AG09309 (cell line): ENCODE data around the gene ARHGAP18.
A peak's percentile ranks its signal among the peaks of the same experiment; 100 is the strongest.

ENCODE experiments used
- DNase-seq: peaks from one replicate; pipeline ENCODE4 v3.0.0-alpha.2; 2010; ENCODE audit warnings: low read depth
- H3K4me3 ChIP-seq: 2 replicates; pipeline ENCODE4 v1.5.1; 2011; ENCODE audit warnings: mild to moderate bottlenecking, low read depth, low read length, moderate library complexity; ENCODE audit not compliant: control insufficient read depth
- TF ChIP-seq, protein P1 (sequence below): IDR thresholded peaks from 2 replicates; pipeline ENCODE4 v1.5.1; 2011; ENCODE audit warnings: mild to moderate bottlenecking, low read depth, low read length, inconsistent platforms; ENCODE audit not compliant: insufficient read depth, control insufficient read depth; ENCODE audit errors: missing control alignments

ARHGAP18 gene

DNA sequence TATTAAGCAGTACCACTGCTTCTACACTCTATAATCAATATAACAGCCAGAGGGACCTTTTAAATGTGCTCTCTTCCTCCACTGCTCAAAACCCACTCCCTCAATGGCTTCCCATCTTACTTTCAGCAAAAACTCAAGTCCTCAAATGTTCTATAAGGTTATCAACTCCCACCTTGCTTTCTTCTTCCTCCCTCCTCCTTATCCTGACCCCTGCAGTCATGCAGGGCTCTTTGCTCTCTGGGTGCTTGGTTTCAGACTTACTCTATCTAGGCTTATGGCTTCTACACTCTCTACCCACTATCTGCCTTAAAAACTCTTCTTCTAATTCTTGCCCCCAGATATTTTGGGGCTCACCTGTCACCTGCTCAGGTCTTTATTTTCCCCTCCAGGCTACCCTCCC, 5.3 kb downstream of the ARHGAP18 start:
- DNase-seq = no peak
- no peak overlapping the region for H3K4me3 ChIP-seq
- TF ChIP-seq, protein P1, sequence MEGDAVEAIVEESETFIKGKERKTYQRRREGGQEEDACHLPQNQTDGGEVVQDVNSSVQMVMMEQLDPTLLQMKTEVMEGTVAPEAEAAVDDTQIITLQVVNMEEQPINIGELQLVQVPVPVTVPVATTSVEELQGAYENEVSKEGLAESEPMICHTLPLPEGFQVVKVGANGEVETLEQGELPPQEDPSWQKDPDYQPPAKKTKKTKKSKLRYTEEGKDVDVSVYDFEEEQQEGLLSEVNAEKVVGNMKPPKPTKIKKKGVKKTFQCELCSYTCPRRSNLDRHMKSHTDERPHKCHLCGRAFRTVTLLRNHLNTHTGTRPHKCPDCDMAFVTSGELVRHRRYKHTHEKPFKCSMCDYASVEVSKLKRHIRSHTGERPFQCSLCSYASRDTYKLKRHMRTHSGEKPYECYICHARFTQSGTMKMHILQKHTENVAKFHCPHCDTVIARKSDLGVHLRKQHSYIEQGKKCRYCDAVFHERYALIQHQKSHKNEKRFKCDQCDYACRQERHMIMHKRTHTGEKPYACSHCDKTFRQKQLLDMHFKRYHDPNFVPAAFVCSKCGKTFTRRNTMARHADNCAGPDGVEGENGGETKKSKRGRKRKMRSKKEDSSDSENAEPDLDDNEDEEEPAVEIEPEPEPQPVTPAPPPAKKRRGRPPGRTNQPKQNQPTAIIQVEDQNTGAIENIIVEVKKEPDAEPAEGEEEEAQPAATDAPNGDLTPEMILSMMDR = no peak

DNA sequence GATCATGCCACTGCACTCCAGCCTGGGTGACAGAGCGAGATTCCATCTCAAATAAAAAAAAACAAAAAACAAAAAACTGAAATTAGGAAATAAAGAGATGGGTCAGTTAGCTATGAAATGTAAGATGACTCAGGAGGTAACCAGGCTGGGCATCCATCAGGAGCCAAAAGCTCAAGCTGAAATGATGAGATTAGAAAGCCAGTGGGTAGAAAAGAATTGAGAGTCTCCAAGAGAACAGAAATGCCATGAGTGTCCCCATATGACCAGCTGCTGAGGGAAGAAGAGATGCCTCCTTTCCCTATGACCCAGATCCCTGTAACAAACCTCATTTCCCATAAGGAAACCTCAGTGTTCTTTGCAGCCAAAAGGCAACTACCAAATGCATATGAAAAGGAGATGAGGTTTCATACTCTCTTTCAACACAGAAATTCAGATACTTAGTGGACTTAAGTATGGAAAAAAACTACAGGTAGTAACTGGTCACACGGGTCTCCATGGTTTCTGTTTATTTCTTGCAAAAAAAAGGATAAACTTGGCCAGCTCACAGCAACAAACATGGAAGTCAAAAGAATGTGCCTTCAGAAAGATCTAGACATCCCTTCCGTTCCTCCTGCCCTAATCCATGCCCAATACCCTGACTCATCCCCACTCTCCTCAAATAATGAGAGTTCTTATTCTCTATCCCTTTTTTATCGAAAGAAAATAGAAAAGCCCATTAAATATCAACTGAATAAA, 8.1 kb downstream of the ARHGAP18 start:
- peak; percentile 44 for DNase-seq
- no peak overlapping the region for H3K4me3 ChIP-seq
- TF ChIP-seq, protein P1 = no peak

DNA sequence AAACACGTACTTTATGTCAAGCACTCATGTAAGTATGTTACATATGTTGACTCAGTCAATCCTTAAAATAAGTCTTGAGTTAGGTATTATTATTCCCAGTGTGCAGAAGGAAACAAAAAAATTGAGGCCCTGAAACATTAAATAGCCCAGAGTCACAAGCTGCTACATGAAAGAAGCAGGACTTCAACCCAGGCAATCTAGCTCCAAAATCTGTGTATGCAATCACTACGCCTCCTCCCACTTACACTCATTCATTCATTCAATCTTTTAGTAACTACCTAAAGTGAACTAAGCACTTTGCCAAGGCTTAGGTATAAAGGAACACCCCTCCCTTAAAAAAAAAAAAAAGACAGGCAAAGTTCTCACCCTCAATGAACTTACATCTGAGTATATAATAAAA, 9.3 kb downstream of the ARHGAP18 start:
- TF ChIP-seq, protein P1 = no peak
- DNase-seq = no peak
- H3K4me3 ChIP-seq = no peak overlapping the region

DNA sequence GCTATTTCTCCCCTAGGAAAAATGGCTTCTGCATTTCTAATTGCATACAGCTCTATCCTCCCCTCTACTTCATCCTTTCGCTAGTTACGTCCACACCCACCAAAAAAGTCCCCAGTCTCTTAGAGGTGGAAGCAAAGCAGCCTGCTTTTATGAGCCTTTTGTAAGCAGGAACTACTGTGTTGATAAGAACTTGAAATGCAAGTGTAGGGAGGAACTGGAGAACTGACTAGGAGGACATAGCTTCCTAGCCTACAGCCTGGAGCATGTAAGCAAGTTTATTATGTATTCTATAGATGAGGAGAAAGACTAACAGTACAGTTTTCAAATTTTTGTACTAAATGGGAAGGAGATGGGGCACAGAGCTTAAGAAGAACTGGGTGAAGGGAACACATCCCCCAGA, 10.3 kb downstream of the ARHGAP18 start:
- TF ChIP-seq, protein P1 = no peak
- DNase-seq = no peak

DNA sequence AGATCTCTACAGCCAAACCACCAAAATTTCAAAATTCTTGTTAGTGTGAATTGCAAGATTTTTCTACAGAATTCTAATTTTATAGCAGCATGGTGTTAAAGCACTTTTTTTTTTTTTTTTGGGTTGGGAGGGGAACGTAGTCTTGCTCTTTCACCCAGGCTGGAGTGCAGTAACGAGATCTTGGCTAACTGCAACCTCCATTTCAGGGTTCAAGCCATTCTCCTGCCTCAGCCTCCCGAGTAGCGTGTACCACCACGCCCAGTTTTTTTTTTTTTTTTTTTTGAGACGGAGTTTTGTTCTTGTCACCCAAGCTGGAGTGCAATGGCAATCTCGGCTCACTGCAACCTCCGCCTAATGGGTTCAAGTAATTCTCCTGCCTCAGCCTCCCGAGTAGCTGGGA, 11.5 kb downstream of the ARHGAP18 start:
- no peak overlapping the region for H3K4me3 ChIP-seq
- DNase-seq = no peak
- TF ChIP-seq, protein P1 = no peak

More for the DNA sequence above, 10.3 kb downstream of the ARHGAP18 start:
- no peak overlapping the region for H3K4me3 ChIP-seq

DNA sequence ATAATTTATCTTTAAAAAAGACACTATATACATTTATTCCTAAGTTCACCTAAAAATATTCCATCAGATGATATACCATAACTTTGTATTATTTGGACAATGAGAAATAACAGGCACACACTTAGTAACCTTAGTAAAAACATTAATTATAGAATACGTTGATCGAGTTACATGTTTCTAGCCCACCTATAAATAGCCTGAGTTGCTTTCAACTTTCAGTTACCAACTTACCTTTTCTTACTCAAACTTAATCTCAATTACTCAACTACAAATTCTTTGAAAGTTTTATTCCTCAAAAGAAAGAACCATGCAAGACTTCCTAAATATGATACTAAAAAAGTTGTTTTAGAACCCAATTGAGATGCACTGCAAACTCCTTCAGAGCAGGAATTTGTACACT, 12.2 kb downstream of the ARHGAP18 start:
- H3K4me3 ChIP-seq = no peak overlapping the region
- TF ChIP-seq, protein P1 = no peak
- DNase-seq = no peak
